Measurements from ENCODE around the gene LASP1NB.

Gene LASP1NB

DNA sequence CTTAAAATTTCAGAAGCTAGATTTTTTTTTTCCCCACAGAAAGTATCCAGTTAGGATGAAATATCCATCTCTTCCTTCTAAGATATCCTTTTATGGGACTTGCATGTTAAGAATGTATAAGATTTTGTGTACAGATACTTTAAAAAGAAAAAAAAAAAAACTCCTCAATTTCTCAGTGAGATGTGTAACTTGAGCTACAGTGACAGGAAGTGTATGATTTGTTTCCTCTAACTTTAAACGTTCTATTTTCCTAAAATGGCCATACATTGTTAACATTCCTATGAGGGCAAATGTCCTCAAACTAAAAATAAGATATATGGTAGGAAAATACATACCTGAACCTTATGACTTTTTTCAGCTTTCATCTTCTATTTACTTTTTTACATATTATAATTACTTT is 32.9 kb downstream of the LASP1NB start:
- Histone ChIP-seq H3K27me3 (ENCODE audit: control insufficient read depth, insufficient read depth, low read length) (no peaks in the 10 kb centered on the region), H3K4me3 (ENCODE audit: low read depth, low read length) (no peak overlapping the region), H3K27ac (ENCODE audit: low read depth, low read length) (peak overlapping the region; percentile 82), H3K9me3 (ENCODE audit: control insufficient read depth, insufficient read depth, low read length) (no peaks in the 10 kb centered on the region)
- ChIA-PET POLR2A (interaction anchor here (0.9 to 1.3 kb wide), 3 partner anchors 20 to 33 kb away, joined by 3 to 7 read pairs (median 4); partner anchors contain the start of gene LASP1NB), CTCF (interaction anchor here (0.6 to 1.9 kb wide), 4 partner anchors 24 to 216 kb away, joined by 4 to 17 read pairs (median 4); no protein-coding TSS in a partner anchor)
- DNase-seq (ENCODE audit: low read depth, low spot score): no peak
- TF ChIP-seq, protein P1, sequence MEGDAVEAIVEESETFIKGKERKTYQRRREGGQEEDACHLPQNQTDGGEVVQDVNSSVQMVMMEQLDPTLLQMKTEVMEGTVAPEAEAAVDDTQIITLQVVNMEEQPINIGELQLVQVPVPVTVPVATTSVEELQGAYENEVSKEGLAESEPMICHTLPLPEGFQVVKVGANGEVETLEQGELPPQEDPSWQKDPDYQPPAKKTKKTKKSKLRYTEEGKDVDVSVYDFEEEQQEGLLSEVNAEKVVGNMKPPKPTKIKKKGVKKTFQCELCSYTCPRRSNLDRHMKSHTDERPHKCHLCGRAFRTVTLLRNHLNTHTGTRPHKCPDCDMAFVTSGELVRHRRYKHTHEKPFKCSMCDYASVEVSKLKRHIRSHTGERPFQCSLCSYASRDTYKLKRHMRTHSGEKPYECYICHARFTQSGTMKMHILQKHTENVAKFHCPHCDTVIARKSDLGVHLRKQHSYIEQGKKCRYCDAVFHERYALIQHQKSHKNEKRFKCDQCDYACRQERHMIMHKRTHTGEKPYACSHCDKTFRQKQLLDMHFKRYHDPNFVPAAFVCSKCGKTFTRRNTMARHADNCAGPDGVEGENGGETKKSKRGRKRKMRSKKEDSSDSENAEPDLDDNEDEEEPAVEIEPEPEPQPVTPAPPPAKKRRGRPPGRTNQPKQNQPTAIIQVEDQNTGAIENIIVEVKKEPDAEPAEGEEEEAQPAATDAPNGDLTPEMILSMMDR (IDR thresholded peaks at IDR 0.05; ENCODE audit: low read depth, low read length): no peak

DNA sequence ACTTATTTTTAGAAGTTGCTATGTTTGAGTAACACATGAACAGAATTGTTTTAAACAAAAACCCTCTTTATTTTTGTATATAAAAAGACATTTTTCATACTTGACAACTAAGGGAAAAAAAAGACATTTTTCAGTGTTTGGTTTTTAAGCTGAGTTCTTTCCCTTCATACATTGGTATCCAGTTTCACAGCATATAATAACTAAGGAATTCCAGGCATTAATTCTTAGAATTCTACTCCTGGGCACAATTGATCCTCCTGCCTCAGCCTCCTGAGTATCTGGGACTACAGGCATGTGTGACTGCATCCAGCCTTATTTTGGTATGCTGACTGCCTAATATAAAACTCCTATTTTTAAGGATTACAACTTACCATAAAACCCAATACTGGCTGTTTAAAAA is 33.3 kb downstream of the LASP1NB start:
- Histone ChIP-seq H3K4me3 (ENCODE audit: low read depth, low read length) (no peak overlapping the region), H3K27me3 (ENCODE audit: control insufficient read depth, insufficient read depth, low read length) (no peaks in the 10 kb centered on the region), H3K27ac (ENCODE audit: low read depth, low read length) (peak overlapping the region; percentile 57), H3K9me3 (ENCODE audit: control insufficient read depth, insufficient read depth, low read length) (no peaks in the 10 kb centered on the region)
- TF ChIP-seq, protein P1 (IDR thresholded peaks at IDR 0.05; ENCODE audit: low read depth, low read length): no peak
- POLR2A ChIA-PET: interaction anchor here (1.0 to 1.3 kb wide), 2 partner anchors 20 to 23 kb away, joined by 4 to 7 read pairs; no protein-coding TSS in a partner anchor
- DNase-seq (ENCODE audit: low read depth, low spot score): no peak
- CTCF ChIA-PET: interaction anchor here (0.6 to 1.9 kb wide), 3 partner anchors 24 to 194 kb away, joined by 4 to 17 read pairs (median 5); no protein-coding TSS in a partner anchor

DNA sequence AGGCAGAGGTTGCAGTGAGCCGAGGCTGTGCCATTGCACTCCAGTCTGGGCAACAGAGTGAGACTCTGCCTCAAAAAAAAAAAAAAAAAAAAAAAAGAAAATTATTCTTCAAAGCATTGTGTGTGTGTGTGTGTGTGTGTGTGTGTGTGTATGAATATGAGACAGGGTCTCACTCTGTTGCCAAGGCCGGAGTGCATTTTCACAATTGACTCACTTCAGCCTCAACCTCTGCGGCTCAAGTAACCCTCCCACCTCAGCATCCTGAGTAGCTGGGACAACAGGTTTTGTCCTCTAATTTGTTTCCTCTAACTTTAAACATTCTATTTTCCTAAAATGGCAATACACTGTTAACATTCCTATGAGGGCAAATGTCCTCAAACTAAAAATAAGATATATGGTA is 34.1 kb downstream of the LASP1NB start:
- peak overlapping the region; percentile 57 for H3K27ac ChIP-seq (ENCODE audit: low read depth, low read length)
- POLR2A ChIA-PET: interaction anchor here (0.7 kb wide), 1 partner anchor 19 kb away, joined by 9 read pairs; no protein-coding TSS in a partner anchor
- no peak for DNase-seq (ENCODE audit: low read depth, low spot score)
- no peaks in the 10 kb centered on the region for H3K27me3 ChIP-seq (ENCODE audit: control insufficient read depth, insufficient read depth, low read length)
- no peaks in the 10 kb centered on the region for H3K9me3 ChIP-seq (ENCODE audit: control insufficient read depth, insufficient read depth, low read length)
- H3K4me3 ChIP-seq (ENCODE audit: low read depth, low read length): no peak overlapping the region
- CTCF ChIA-PET: interaction anchor here (1.4 kb wide), 1 partner anchor 24 kb away, joined by 4 read pairs; no protein-coding TSS in a partner anchor
- TF ChIP-seq, protein P1 (IDR thresholded peaks at IDR 0.05; ENCODE audit: low read depth, low read length): no peak

DNA sequence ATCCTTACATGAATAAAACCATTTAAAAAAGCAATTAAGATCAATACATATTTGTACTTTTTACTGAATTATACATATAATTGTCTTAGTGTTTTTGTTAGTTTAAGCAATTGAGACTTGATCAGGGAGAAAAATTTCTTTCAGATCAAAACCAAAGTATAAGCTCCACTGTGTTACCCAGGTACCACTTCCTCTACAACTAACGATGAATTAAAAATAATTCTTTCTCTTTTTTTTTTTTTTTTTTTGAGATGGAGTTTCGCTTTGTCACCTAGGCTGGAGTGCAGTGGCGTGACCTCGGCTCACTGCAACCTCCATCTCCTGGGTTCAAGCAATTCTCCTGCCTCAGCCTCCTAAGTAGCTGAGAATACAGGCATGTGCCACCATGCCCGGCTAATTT is 35.0 kb downstream of the LASP1NB start:
- TF ChIP-seq, protein P1 (IDR thresholded peaks at IDR 0.05; ENCODE audit: low read depth, low read length): no peak
- H3K9me3 ChIP-seq (ENCODE audit: control insufficient read depth, insufficient read depth, low read length): no peaks in the 10 kb centered on the region
- no peak overlapping the region for H3K27ac ChIP-seq (ENCODE audit: low read depth, low read length)
- CTCF ChIA-PET: interaction anchor here (1.4 kb wide), 1 partner anchor 23 kb away, joined by 4 read pairs; no protein-coding TSS in a partner anchor
- POLR2A ChIA-PET: interaction anchor here (0.6 kb wide), 1 partner anchor 36 kb away, joined by 6 read pairs; no protein-coding TSS in a partner anchor
- DNase-seq (ENCODE audit: low read depth, low spot score): no peak
- no peak overlapping the region for H3K4me3 ChIP-seq (ENCODE audit: low read depth, low read length)
- no peaks in the 10 kb centered on the region for H3K27me3 ChIP-seq (ENCODE audit: control insufficient read depth, insufficient read depth, low read length)

DNA sequence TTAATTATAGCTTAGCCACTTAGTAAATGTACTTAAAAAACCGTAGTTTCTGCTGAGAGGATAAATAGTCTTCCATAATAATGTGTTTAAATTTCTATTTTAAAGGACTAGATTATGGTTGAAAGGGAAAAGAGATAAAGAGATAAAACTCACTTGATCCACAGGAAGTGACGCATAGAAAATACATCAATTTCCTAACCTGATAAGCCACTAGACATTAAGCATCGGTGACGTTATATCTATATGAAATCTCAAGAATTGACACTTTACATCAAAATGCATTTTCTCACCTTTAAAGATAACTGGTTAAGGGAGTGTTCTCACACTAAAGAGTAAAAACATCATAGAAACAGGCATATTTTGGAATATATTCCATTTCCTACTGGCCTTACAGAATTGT is 36.0 kb downstream of the LASP1NB start:
- POLR2A ChIA-PET: no interaction called here
- TF ChIP-seq, protein P1 (IDR thresholded peaks at IDR 0.05; ENCODE audit: low read depth, low read length): no peak
- H3K27me3 ChIP-seq (ENCODE audit: control insufficient read depth, insufficient read depth, low read length): no peaks in the 10 kb centered on the region
- no peak overlapping the region for H3K4me3 ChIP-seq (ENCODE audit: low read depth, low read length)
- no peak for DNase-seq (ENCODE audit: low read depth, low spot score)
- H3K27ac ChIP-seq (ENCODE audit: low read depth, low read length): no peak overlapping the region
- peaks cover 4% of the 10 kb centered on the region; the same call in 1 of the 2 replicates for H3K9me3 ChIP-seq (ENCODE audit: control insufficient read depth, insufficient read depth, low read length)
- CTCF ChIA-PET: interaction anchor here (1.3 to 3.2 kb wide), 2 partner anchors 22 to 192 kb away, joined by 3 to 11 read pairs; no protein-coding TSS in a partner anchor

Measured in AG04450 (cell line).